Thyroid gland (tissue), 4 donors: Measurements from ENCODE around the gene SGIP1. TPM values are rescaled to one million over a fixed set of nuclear protein-coding genes. Genes with fewer than 3 reads are reported as not detected.

Source experiments
- DNase-seq, 2 donors: peaks; one replicate each; pipeline ENCODE4 v3.0.0-alpha.2; 2019
- H3K27ac ChIP-seq, 3 donors: fragments of 200-600 bp; sonication (generic); 1 replicate in 2 of 3; 2 replicates in 1 of 3; pipeline ENCODE4 v1.5.1; 2016 to 2019; ENCODE audit warnings: mild to moderate bottlenecking in 1 of 3, moderate library complexity in 1 of 3
- H3K27me3 ChIP-seq: fragments of 200-600 bp; sonication (generic); one replicate; pipeline ENCODE4 v1.5.1; 2019
- H3K36me3 ChIP-seq, 2 donors: fragments of 200-600 bp; sonication (generic); one replicate each; pipeline ENCODE4 v1.5.1; 2016 to 2019
- H3K4me1 ChIP-seq, 2 donors: fragments of 200-600 bp; sonication (generic); one replicate each; pipeline ENCODE4 v1.5.1; 2017 to 2019
- H3K4me3 ChIP-seq, 3 donors: fragments of 200-600 bp; sonication (generic); replicated peaks in 1 of 3; 1 replicate in 2 of 3; 2 replicates in 1 of 3; pipeline ENCODE4 v1.5.1; 2016; ENCODE audit warnings: mild to moderate bottlenecking in 1 of 3
- H3K9me3 ChIP-seq: fragments of 200-600 bp; sonication (generic); one replicate; pipeline ENCODE4 v1.5.1; 2017
- CTCF ChIP-seq, 6 experiments: fragments of 200-600 bp in 3 of 6; fragments of 450-650 bp in 3 of 6; sonication (generic) in 3 of 6; IDR thresholded peaks; one replicate each; pipeline ENCODE4 v1.5.1; 2016 to 2019; ENCODE audit warnings: antibody characterized with exemption in 6 of 6, mild to moderate bottlenecking in 2 of 6, inconsistent platforms in 1 of 6, moderate library complexity in 1 of 6
- POLR2A ChIP-seq, 2 donors: fragments of 450-650 bp; IDR thresholded peaks; one replicate each; pipeline ENCODE4 v1.6.1; 2017; ENCODE audit warnings: antibody characterized with exemption in 2 of 2, mild to moderate bottlenecking in 2 of 2, moderate library complexity in 1 of 2
- WGBS, 2 donors: methylation state at CpG; one replicate each; pipeline ENCODE4 v1.1.5; 2017; 5-methylcytosine and 5-hydroxymethylcytosine counted together
- intact Hi-C: fragments of 100-400 bp; cut with DNase I; formaldehyde crosslinking; loops from one replicate; pipeline ENCODE4 v1.15.1; 2023
- total RNA-seq, 4 donors: library from RNA; depleted of rRNA; stranded (reverse); fragments of >200 nt; gene quantifications; one replicate each; pipeline ENCODE4 v1.2.3, GENCODE V29; 2016

SGIP1 gene
- total RNA-seq, 4 donors from 2014 or later: 18.7 to 25.6 (median 22.4) TPM

GRCh38 chr1:66679140-66679539, 145.2 kb downstream of the SGIP1 start:
- H3K4me3 ChIP-seq: no peak overlapping the region
- H3K27ac ChIP-seq: no peak overlapping the region
- H3K9me3 ChIP-seq: no peaks in the 10 kb centered on the region
- no peaks in the 10 kb centered on the region for H3K36me3 ChIP-seq
- WGBS, 2 donors: 69 to 88% methylated on average over 5 of the region's 5 CpGs
- H3K27me3 ChIP-seq: no peaks in the 10 kb centered on the region
- intact Hi-C loops: no loop called here
- no peak for TF ChIP-seq POLR2A (IDR thresholded peaks at IDR 0.05)
- TF ChIP-seq CTCF (IDR thresholded peaks at IDR 0.05): no peak
- no peak for DNase-seq
- H3K4me1 ChIP-seq: no peaks in the 10 kb centered on the region

DNA sequence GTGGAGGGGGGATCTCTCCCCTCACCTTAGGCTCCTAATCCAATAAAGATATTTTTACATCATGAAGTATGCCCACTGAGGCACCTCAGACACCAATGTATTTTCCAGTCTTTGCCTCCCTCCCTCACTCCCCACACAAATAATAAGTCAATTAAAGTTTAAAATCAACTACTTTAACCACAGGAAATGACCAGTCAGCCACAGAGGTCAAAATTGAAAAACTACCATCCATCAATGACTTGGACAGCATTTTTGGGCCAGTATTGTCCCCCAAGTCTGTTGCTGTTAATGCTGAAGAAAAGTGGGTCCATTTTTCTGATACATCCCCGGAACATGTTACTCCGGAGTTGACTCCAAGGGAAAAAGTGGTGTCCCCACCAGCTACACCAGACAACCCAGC, 147.7 kb downstream of the SGIP1 start:
- no peak for TF ChIP-seq CTCF (IDR thresholded peaks at IDR 0.05)
- no peak for TF ChIP-seq POLR2A (IDR thresholded peaks at IDR 0.05)
- 93 to 95% methylated on average over 2 of the region's 2 CpGs for WGBS, 2 donors
- no peaks in the 10 kb centered on the region for H3K4me1 ChIP-seq
- intact Hi-C loops: no loop called here
- no peaks in the 10 kb centered on the region for H3K9me3 ChIP-seq
- no peak overlapping the region for H3K4me3 ChIP-seq
- no peaks in the 10 kb centered on the region for H3K27me3 ChIP-seq
- H3K27ac ChIP-seq: no peak overlapping the region
- H3K36me3 ChIP-seq: no peaks in the 10 kb centered on the region
- DNase-seq: no peak

DNA sequence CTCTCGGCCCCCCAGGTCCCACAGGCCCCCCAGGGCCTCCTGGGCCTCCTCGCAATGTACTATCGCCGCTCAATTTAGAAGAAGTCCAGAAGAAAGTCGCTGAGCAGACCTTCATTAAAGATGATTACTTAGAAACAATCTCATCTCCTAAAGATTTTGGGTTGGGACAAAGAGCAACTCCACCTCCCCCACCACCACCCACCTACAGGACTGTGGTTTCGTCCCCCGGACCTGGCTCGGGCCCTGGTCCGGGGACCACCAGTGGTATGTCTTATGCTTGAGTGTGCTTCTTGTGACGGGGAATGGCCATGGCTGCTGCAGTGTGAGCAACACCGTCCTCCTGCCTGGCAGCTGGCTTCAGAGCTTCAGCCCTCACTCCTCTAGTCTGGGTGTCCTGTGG, 148.2 kb downstream of the SGIP1 start:
- no peak for TF ChIP-seq CTCF (IDR thresholded peaks at IDR 0.05)
- TF ChIP-seq POLR2A (IDR thresholded peaks at IDR 0.05): no peak
- DNase-seq: no peak
- no peaks in the 10 kb centered on the region for H3K36me3 ChIP-seq
- H3K4me3 ChIP-seq: no peak overlapping the region
- H3K9me3 ChIP-seq: no peaks in the 10 kb centered on the region
- no peak overlapping the region for H3K27ac ChIP-seq
- intact Hi-C loops: no loop called here
- no peaks in the 10 kb centered on the region for H3K4me1 ChIP-seq
- 93 to 94% methylated on average over 10 to 11 of the region's 11 CpGs for WGBS, 2 donors
- H3K27me3 ChIP-seq: no peaks in the 10 kb centered on the region

- Histone ChIP-seq H3K4me1 (no peaks in the 10 kb centered on the region), H3K27me3 (no peaks in the 10 kb centered on the region), H3K9me3 (no peaks in the 10 kb centered on the region), H3K36me3 (no peaks in the 10 kb centered on the region), H3K27ac (no peak overlapping the region), H3K4me3 (no peak overlapping the region)
- intact Hi-C loops: no loop called here
- no peak for DNase-seq
- no peak for TF ChIP-seq POLR2A (IDR thresholded peaks at IDR 0.05)
- TF ChIP-seq CTCF (IDR thresholded peaks at IDR 0.05): no peak
- 74 to 86% methylated on average over 3 of the region's 3 CpGs for whole genome bisulfite sequencing, 2 donors
Observed at GRCh38 chr1:66684353-66684752, 150.4 kb downstream of the SGIP1 start.

- Histone ChIP-seq H3K36me3 (no peaks in the 10 kb centered on the region), H3K4me3 (no peak overlapping the region), H3K27ac (no peak overlapping the region), H3K27me3 (no peaks in the 10 kb centered on the region), H3K4me1 (no peaks in the 10 kb centered on the region), H3K9me3 (no peaks in the 10 kb centered on the region)
- no peak for TF ChIP-seq POLR2A (IDR thresholded peaks at IDR 0.05)
- no peak for TF ChIP-seq CTCF (IDR thresholded peaks at IDR 0.05)
- intact Hi-C loops: no loop called here
- peak in 1 of 2 donors; percentile 25 for DNase-seq
Observed at GRCh38 chr1:66685265-66685664, 151.3 kb downstream of the SGIP1 start.
